AG04450 (cell line): Measurements from ENCODE around the gene PVALEF. TPM values are rescaled to one million over a fixed set of nuclear protein-coding genes. Genes with fewer than 3 reads are reported as not detected.

Experiments
- CTCF ChIA-PET: fragments of 300-600, 350-600 bp; formaldehyde crosslinking; extraction: SDS; loops from one replicate; lab custom pipeline; 2022; ENCODE audit warnings: antibody characterized with exemption, inconsistent platforms; lab: Charles Lee
- POLR2A ChIA-PET: fragments of 350-600 bp; formaldehyde crosslinking; extraction: SDS; loops from one replicate; lab custom pipeline; 2021; ENCODE audit warnings: antibody characterized with exemption, inconsistent platforms; lab: Yijun Ruan, JAX
- DNase-seq: peaks from one replicate; pipeline ENCODE4 v3.0.0-alpha.2; 2011; ENCODE audit warnings: low read depth, low spot score
- H3K27ac ChIP-seq: one replicate; pipeline ENCODE4 v1.5.1; 2012; ENCODE audit warnings: low read depth, low read length, control low read depth
- H3K27me3 ChIP-seq: one replicate; pipeline ENCODE4 v1.6.0; 2012; ENCODE audit warnings: low read length; ENCODE audit not compliant: control insufficient read depth, insufficient read depth
- H3K4me3 ChIP-seq: 2 replicates; pipeline ENCODE4 v1.5.1; 2011; ENCODE audit warnings: mild to moderate bottlenecking, low read depth, low read length, control low read depth
- H3K9me3 ChIP-seq: 2 replicates; pipeline ENCODE4 v1.5.1; 2012; ENCODE audit warnings: low read length; ENCODE audit not compliant: control insufficient read depth, insufficient read depth
- polyA plus RNA-seq: library from polyadenylated mRNA; depleted of rRNA; stranded (reverse); fragments of >200 nt; gene quantifications from 2 replicates; pipeline ENCODE4 v1.2.3, GENCODE V29; 2011
- TF ChIP-seq, protein P1 (sequence below): IDR thresholded peaks from 2 replicates; pipeline ENCODE4 v1.5.1; 2011; ENCODE audit warnings: low read depth, low read length, control low read depth, inconsistent platforms

The PVALEF gene
- polyA plus RNA-seq, 1 experiment, result not detected

DNA sequence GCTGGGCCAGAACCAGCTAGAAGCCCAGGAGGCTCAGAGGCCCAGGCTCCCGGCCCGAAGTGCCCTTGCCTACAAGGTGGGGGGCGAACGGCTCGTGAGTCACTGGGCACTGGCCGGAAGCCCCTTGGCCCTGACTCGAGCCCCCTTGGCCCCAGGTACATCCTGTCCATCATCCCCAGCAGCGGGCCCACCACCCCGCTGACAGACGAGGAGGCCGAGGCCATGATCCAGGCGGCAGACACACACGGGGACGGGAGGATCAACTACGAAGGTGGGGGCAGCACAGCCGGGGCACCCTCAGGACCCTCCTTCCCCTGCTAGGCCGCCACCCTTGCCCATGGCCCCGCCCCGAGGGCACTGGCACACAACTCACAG, 16.5 kb downstream of the PVALEF start:
- ChIA-PET POLR2A (no interaction called here), CTCF (no interaction called here)
- H3K9me3 ChIP-seq, result peaks cover 7% of the 10 kb centered on the region; the same call in 1 of the 2 replicates
- TF ChIP-seq, protein P1, sequence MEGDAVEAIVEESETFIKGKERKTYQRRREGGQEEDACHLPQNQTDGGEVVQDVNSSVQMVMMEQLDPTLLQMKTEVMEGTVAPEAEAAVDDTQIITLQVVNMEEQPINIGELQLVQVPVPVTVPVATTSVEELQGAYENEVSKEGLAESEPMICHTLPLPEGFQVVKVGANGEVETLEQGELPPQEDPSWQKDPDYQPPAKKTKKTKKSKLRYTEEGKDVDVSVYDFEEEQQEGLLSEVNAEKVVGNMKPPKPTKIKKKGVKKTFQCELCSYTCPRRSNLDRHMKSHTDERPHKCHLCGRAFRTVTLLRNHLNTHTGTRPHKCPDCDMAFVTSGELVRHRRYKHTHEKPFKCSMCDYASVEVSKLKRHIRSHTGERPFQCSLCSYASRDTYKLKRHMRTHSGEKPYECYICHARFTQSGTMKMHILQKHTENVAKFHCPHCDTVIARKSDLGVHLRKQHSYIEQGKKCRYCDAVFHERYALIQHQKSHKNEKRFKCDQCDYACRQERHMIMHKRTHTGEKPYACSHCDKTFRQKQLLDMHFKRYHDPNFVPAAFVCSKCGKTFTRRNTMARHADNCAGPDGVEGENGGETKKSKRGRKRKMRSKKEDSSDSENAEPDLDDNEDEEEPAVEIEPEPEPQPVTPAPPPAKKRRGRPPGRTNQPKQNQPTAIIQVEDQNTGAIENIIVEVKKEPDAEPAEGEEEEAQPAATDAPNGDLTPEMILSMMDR, result no peak
- no peak overlapping the region for H3K27ac ChIP-seq
- DNase-seq, result no peak
- no peak overlapping the region for H3K4me3 ChIP-seq
- H3K27me3 ChIP-seq, result peaks cover 11% of the 10 kb centered on the region

DNA sequence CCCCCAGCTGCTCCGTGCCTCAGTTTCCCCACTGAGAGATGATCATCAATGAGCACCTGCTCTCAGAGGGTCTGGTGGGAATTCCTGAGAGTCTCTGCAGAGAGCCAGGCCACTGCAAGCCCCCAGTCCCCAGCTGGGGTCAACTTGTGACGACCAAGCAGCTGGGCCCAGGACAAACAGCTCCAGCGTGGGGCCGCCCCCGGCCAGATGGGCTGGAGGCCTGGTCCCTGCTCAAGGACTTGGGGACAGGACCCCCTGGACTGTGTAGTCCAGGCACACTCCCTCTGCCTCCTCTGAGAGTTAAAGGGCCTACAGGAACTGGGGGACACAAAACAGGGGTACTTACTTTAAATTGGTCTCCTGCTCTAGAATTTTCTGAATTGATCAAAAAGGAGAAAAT, 17.3 kb downstream of the PVALEF start:
- ChIA-PET CTCF (no interaction called here), POLR2A (no interaction called here)
- H3K27me3 ChIP-seq, result peaks cover 11% of the 10 kb centered on the region
- no peak overlapping the region for H3K4me3 ChIP-seq
- H3K9me3 ChIP-seq, result peaks cover 7% of the 10 kb centered on the region; the same call in 1 of the 2 replicates
- no peak for DNase-seq
- H3K27ac ChIP-seq, result no peak overlapping the region
- TF ChIP-seq, protein P1, result no peak

DNA sequence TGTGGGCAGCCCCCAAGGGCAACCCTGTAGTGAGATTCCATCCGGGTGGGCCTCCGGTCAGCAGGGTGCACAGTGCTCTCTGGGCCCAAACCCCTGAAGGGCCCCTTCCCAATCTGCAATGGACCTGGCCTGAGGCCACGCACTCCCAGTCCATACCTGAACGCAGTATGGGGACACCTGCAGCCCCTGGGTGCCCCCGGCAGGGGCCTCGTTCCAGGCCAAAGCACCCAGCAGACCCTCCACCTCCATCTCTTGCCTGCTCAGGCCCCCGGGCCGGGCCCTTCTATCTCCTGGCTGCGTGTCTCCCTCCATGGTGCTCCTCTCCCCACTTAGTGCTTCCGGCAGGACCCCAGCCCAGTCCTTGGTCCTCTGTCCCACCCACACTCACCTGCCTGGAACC, 18.0 kb downstream of the PVALEF start:
- Histone ChIP-seq H3K9me3 (peaks cover 7% of the 10 kb centered on the region; the same call in 1 of the 2 replicates), H3K4me3 (no peak overlapping the region), H3K27me3 (peaks cover 11% of the 10 kb centered on the region), H3K27ac (no peak overlapping the region)
- ChIA-PET CTCF (no interaction called here), POLR2A (no interaction called here)
- TF ChIP-seq, protein P1, result no peak
- DNase-seq, result no peak

DNA sequence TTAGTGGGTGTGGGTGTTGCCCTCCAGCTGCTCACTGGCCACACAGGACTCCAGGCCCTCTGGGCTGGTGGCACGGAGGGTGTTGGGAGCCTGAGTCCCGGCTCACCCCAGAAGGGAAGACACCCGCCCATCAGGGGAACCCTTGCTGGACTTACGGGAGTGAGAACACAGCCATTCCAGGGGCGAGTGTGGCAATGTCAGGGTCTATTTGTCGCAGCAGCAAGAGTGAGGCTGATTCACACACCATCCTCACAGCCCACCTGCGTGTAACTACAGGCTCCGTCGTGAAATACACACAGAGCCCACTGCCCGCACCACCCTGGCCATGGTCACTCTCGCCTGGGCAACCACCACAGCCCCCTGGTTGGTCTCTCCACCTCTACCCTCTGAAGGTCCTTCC, 18.5 kb downstream of the PVALEF start:
- TF ChIP-seq, protein P1, result no peak
- ChIA-PET CTCF (no interaction called here), POLR2A (no interaction called here)
- Histone ChIP-seq H3K4me3 (no peak overlapping the region), H3K27me3 (peaks cover 11% of the 10 kb centered on the region), H3K9me3 (peaks cover 7% of the 10 kb centered on the region; the same call in 1 of the 2 replicates), H3K27ac (no peak overlapping the region)
- no peak for DNase-seq

DNA sequence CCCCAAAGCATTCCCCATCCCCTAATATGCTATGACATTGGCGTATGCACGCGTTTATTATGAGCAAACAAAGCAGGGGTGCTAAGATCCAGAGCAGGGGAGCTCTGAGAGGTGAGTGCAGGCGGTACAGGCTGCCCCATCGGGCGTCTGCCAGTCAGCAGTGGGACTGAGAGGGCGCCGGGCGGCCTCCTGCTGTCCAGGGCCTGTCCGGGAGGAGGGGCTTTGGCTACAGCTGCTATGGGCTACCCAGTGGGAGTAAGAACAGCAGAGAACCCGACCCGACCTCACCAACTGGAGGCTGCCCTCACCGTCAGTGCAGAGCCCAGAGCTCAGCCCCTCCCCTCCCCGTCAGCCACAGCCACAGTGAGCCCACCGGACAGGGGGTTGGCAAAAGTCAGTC, 19.2 kb downstream of the PVALEF start:
- Histone ChIP-seq H3K27ac (no peak overlapping the region), H3K4me3 (no peak overlapping the region), H3K27me3 (peaks cover 11% of the 10 kb centered on the region), H3K9me3 (peaks cover 7% of the 10 kb centered on the region; the same call in 1 of the 2 replicates)
- POLR2A ChIA-PET, result no interaction called here
- TF ChIP-seq, protein P1, result no peak
- CTCF ChIA-PET, result no interaction called here
- no peak for DNase-seq
